Tibial nerve (tissue), 4 donors: ENCODE results near the gene TSPAN3. TPM values are rescaled to one million over a fixed set of nuclear protein-coding genes. Genes with fewer than 3 reads are reported as not detected.

ENCODE experiments used
- DNase-seq, 2 donors: peaks; one replicate each; pipeline ENCODE4 v3.0.0-alpha.2; 2019; ENCODE audit warnings: low spot score in 2 of 2
- H3K27ac ChIP-seq, 4 donors: fragments of 200-600 bp; sonication (generic) in 3 of 4; one replicate each; pipeline ENCODE4 v1.5.1; 2017 to 2019; ENCODE audit warnings: mild to moderate bottlenecking in 1 of 4
- H3K27me3 ChIP-seq, 2 donors: fragments of 200-600 bp; sonication (generic) in 1 of 2; one replicate each; pipeline versions ENCODE4 v1.5.1 to v1.6.0; 2017 to 2019
- H3K36me3 ChIP-seq, 3 donors: fragments of 200-600 bp; sonication (generic); one replicate each; pipeline ENCODE4 v1.5.1; 2018 to 2019
- H3K4me1 ChIP-seq, 4 donors: fragments of 200-600 bp; sonication (generic) in 3 of 4; one replicate each; pipeline ENCODE4 v1.5.1; 2017 to 2019
- H3K4me3 ChIP-seq, 4 donors: fragments of 200-600 bp; sonication (generic) in 3 of 4; one replicate each; pipeline ENCODE4 v1.5.1; 2017 to 2019; ENCODE audit warnings: mild to moderate bottlenecking in 1 of 4, moderate library complexity in 1 of 4
- H3K9me3 ChIP-seq, 4 donors: fragments of 200-600 bp; sonication (generic) in 3 of 4; one replicate each; pipeline ENCODE4 v1.5.1; 2017 to 2019
- CTCF ChIP-seq, 5 experiments: fragments of 200-600 bp in 3 of 5; fragments of 450-650 bp in 2 of 5; sonication (generic) in 3 of 5; IDR thresholded peaks; one replicate each; pipeline ENCODE4 v1.5.1; 2016 to 2019; ENCODE audit warnings: antibody characterized with exemption in 5 of 5, mild to moderate bottlenecking in 3 of 5, moderate library complexity in 2 of 5
- EP300 ChIP-seq, 2 donors: sonication (generic); formaldehyde crosslinking; IDR thresholded peaks; one replicate each; pipeline ENCODE4 v1.6.1; 2017; ENCODE audit warnings: antibody characterized with exemption in 2 of 2, mild to moderate bottlenecking in 1 of 2
- POLR2A ChIP-seq, 2 donors: fragments of 450-650 bp; IDR thresholded peaks; one replicate each; pipeline ENCODE4 v1.6.1; 2017; ENCODE audit warnings: antibody characterized with exemption in 2 of 2, mild to moderate bottlenecking in 2 of 2, moderate library complexity in 2 of 2
- WGBS, 2 donors: methylation state at CpG; one replicate each; pipeline ENCODE4 v1.1.5; 2018; 5-methylcytosine and 5-hydroxymethylcytosine counted together
- total RNA-seq, 4 donors: library from RNA; depleted of rRNA; stranded (reverse); fragments of >200 nt; gene quantifications; one replicate each; pipeline ENCODE4 v1.1.0, GENCODE V29; 2016

Gene TSPAN3
- total RNA-seq, 4 donors from 2014 or later = 155 to 229 (median 203) TPM

- no peak for DNase-seq
- H3K9me3 ChIP-seq = no peaks in the 10 kb centered on the region
- H3K4me1 ChIP-seq = peaks cover 0 to 7% (median 0%) of the 10 kb centered on the region in 4 donors
- no peaks in the 10 kb centered on the region for H3K27me3 ChIP-seq
- no peak overlapping the region for H3K27ac ChIP-seq
- H3K36me3 ChIP-seq = no peaks in the 10 kb centered on the region
- WGBS, 2 donors = 30 to 62% methylated on average over 2 of the region's 2 CpGs
- H3K4me3 ChIP-seq = no peak overlapping the region
- TF ChIP-seq CTCF (IDR thresholded peaks at IDR 0.05) (no peak), POLR2A (IDR thresholded peaks at IDR 0.05) (no peak), EP300 (IDR thresholded peaks at IDR 0.05) (no peak)
Observed at GRCh38 chr15:77085297-77085696, 14.4 kb upstream of the TSPAN3 start.

GRCh38 chr15:77084436-77084835 lies 13.5 kb upstream of the TSPAN3 start:
- WGBS, 2 donors = 91% methylated on average over 8 of the region's 8 CpGs
- TF ChIP-seq EP300 (IDR thresholded peaks at IDR 0.05) (no peak), CTCF (IDR thresholded peaks at IDR 0.05) (no peak), POLR2A (IDR thresholded peaks at IDR 0.05) (no peak)
- DNase-seq = no peak
- Histone ChIP-seq H3K4me1 (peaks cover 0 to 7% (median 0%) of the 10 kb centered on the region in 4 donors), H3K4me3 (no peak overlapping the region), H3K27me3 (no peaks in the 10 kb centered on the region), H3K36me3 (no peaks in the 10 kb centered on the region), H3K9me3 (no peaks in the 10 kb centered on the region), H3K27ac (no peak overlapping the region)

GRCh38 chr15:77083381-77084160 lies 12.7 kb upstream of the TSPAN3 start:
- TF ChIP-seq EP300 (IDR thresholded peaks at IDR 0.05) (no peak), POLR2A (IDR thresholded peaks at IDR 0.05) (no peak), CTCF (IDR thresholded peaks at IDR 0.05) (no peak)
- Histone ChIP-seq H3K9me3 (no peaks in the 10 kb centered on the region), H3K27ac (no peak overlapping the region), H3K4me3 (peak overlapping the region in 2 of 4 donors; percentile 26 to 33), H3K36me3 (no peaks in the 10 kb centered on the region), H3K4me1 (peaks cover 0 to 7% (median 0%) of the 10 kb centered on the region in 4 donors), H3K27me3 (no peaks in the 10 kb centered on the region)
- WGBS, 2 donors = 17 to 21% methylated on average over 17 to 21 of the region's 21 CpGs
- peak in 1 of 2 donors; percentile 18 for DNase-seq

GRCh38 chr15:77081971-77082370 lies 11.1 kb upstream of the TSPAN3 start:
- 64 to 69% methylated on average over 5 of the region's 5 CpGs for WGBS, 2 donors

GRCh38 chr15:77076323-77076915 lies 5.5 kb upstream of the TSPAN3 start:
- H3K27ac ChIP-seq = peak overlapping the region in 1 of 4 donors; percentile 66
- DNase-seq = no peak
- H3K4me3 ChIP-seq = no peak overlapping the region
- no peaks in the 10 kb centered on the region for H3K36me3 ChIP-seq
- no peaks in the 10 kb centered on the region for H3K9me3 ChIP-seq
- peaks cover 0 to 21% (median under 1%) of the 10 kb centered on the region in 4 donors for H3K4me1 ChIP-seq
- TF ChIP-seq POLR2A (IDR thresholded peaks at IDR 0.05) = no peak
- peak in 1 of 2 donors; percentile 20 for TF ChIP-seq EP300 (IDR thresholded peaks at IDR 0.05)
- H3K27me3 ChIP-seq = no peaks in the 10 kb centered on the region
- 48 to 51% methylated on average over 4 of the region's 4 CpGs for WGBS, 2 donors

More at GRCh38 chr15:77081971-77082370, 11.1 kb upstream of the TSPAN3 start:
- Histone ChIP-seq H3K9me3 (no peaks in the 10 kb centered on the region), H3K27me3 (no peaks in the 10 kb centered on the region), H3K4me3 (no peak overlapping the region), H3K4me1 (peaks cover 0 to 7% (median 0%) of the 10 kb centered on the region in 4 donors), H3K27ac (no peak overlapping the region), H3K36me3 (no peaks in the 10 kb centered on the region)
- TF ChIP-seq EP300 (IDR thresholded peaks at IDR 0.05) (no peak), POLR2A (IDR thresholded peaks at IDR 0.05) (no peak)
- no peak for DNase-seq

GRCh38 chr15:77075528-77075927 lies 4.6 kb upstream of the TSPAN3 start:
- no peaks in the 10 kb centered on the region for H3K27me3 ChIP-seq

More at GRCh38 chr15:77075528-77075927, 4.6 kb upstream of the TSPAN3 start:
- Histone ChIP-seq H3K36me3 (no peaks in the 10 kb centered on the region), H3K9me3 (no peaks in the 10 kb centered on the region), H3K4me3 (no peak overlapping the region), H3K4me1 (peaks cover 0 to 25% (median 2%) of the 10 kb centered on the region in 4 donors), H3K27ac (peak overlapping the region in 1 of 4 donors; percentile 8)
- TF ChIP-seq EP300 (IDR thresholded peaks at IDR 0.05) (no peak), CTCF (IDR thresholded peaks at IDR 0.05) (no peak), POLR2A (IDR thresholded peaks at IDR 0.05) (no peak)
- no peak for DNase-seq
- WGBS, 2 donors = 24 to 40% methylated on average over 9 of the region's 9 CpGs
